Hepatocyte (in vitro differentiated cells): ENCODE data around the gene WDFY2.

Experiments
- EZH2 ChIP-seq: fragments of 200-600 bp; sonication (generic); IDR thresholded peaks from 2 replicates; pipeline ENCODE4 v1.6.1; 2016; ENCODE audit warnings: antibody characterized with exemption, mild to moderate bottlenecking, borderline replicate concordance
- TF ChIP-seq, protein P1 (sequence below): fragments of 200-600 bp; sonication (generic); IDR thresholded peaks from 2 replicates; pipeline ENCODE4 v1.5.1; 2016; ENCODE audit warnings: antibody characterized with exemption, mild to moderate bottlenecking; ENCODE audit not compliant: poor library complexity

DNA sequence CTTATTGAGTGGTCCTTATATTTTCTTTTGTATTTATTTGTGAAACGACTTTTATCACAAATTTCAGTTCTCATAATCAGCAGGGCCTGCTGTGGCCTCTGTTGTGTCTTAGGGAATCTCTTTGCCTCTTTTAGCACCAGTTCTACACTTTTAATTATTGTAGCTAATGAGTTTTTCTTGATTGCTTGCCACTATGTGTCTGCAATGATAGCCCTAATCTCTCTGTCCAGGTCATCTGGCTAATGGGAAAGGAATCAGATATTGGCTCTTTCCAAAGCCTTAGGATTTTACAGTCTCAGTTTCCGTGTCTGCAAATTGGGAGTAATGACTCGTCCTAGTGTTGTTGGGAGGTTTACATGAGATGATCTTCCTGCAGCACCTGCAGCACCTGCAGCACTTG is 10.2 kb downstream of the WDFY2 start:
- TF ChIP-seq, protein P1, sequence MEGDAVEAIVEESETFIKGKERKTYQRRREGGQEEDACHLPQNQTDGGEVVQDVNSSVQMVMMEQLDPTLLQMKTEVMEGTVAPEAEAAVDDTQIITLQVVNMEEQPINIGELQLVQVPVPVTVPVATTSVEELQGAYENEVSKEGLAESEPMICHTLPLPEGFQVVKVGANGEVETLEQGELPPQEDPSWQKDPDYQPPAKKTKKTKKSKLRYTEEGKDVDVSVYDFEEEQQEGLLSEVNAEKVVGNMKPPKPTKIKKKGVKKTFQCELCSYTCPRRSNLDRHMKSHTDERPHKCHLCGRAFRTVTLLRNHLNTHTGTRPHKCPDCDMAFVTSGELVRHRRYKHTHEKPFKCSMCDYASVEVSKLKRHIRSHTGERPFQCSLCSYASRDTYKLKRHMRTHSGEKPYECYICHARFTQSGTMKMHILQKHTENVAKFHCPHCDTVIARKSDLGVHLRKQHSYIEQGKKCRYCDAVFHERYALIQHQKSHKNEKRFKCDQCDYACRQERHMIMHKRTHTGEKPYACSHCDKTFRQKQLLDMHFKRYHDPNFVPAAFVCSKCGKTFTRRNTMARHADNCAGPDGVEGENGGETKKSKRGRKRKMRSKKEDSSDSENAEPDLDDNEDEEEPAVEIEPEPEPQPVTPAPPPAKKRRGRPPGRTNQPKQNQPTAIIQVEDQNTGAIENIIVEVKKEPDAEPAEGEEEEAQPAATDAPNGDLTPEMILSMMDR, result no peak
- no peak for TF ChIP-seq EZH2
